ENCODE results near the gene PTBP1.

- no peak for TF ChIP-seq CTCF (IDR thresholded peaks at IDR 0.05; ENCODE audit: low read depth, low read length)
- TF ChIP-seq POLR2A (IDR thresholded peaks at IDR 0.05; ENCODE audit: extremely low read depth, insufficient read length): no peak
Observed at GRCh38 chr19:751501-752341, 45.5 kb upstream of the PTBP1 start.
